SK-N-MC (cell line): Measurements from ENCODE around the gene ASIC4.

Experiments used
- EZH2 ChIP-seq: fragments of 200-600 bp; sonication (generic); IDR thresholded peaks from one replicate; pipeline ENCODE4 v1.6.1; 2017; ENCODE audit warnings: antibody characterized with exemption
- POLR2AphosphoS5 ChIP-seq: IDR thresholded peaks from 2 replicates; pipeline ENCODE4 v1.6.1; 2012; ENCODE audit warnings: mild to moderate bottlenecking, low read depth, low read length, borderline replicate concordance

DNA sequence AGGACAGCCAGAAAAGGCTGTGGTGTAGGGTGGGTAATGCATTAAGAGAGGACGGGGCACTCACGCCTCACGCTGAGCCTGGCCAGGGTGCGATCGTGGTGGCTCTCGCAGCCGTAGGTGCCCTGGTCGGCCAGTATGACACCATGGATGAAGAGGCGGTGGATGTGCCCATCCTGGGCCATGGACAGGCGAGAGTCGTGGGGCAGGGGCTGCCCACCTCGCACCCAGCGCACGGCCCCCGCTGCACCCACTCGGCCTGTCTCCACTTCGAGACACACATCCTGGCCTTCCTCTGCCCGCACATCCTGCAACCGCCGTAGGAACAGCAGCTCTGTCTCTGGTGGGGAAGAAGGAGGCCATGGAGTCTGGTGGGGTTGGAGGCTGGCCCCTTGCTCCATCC is 41.7 kb downstream of the ASIC4 start:
- TF ChIP-seq POLR2AphosphoS5: no peak
- TF ChIP-seq EZH2: no peak
